Ishikawa (cell line): Measurements from ENCODE around the gene GAS5.

Source experiments
- CEBPB ChIP-seq: IDR thresholded peaks from 2 replicates; pipeline ENCODE4 v1.6.1; 2012
- CREB1 ChIP-seq: IDR thresholded peaks from 2 replicates; pipeline ENCODE4 v1.6.1; 2012; ENCODE audit warnings: low read depth
- TAF1 ChIP-seq: IDR thresholded peaks from 2 replicates; pipeline ENCODE4 v1.6.1; 2012; ENCODE audit warnings: low read depth, mild to moderate bottlenecking
- YY1 ChIP-seq: IDR thresholded peaks from 2 replicates; pipeline ENCODE4 v1.6.1; 2012; ENCODE audit warnings: low read depth
- ZBTB7A ChIP-seq: IDR thresholded peaks from 2 replicates; pipeline ENCODE4 v1.6.1; 2012; ENCODE audit warnings: low read depth

- TF ChIP-seq TAF1, result no peak
- no peak for TF ChIP-seq CREB1
- no peak for TF ChIP-seq YY1
- TF ChIP-seq CEBPB, result no peak
- TF ChIP-seq ZBTB7A, result no peak
Measured at GRCh38 chr1:173870252-173871075, 2.7 kb upstream of the GAS5 start.
